ENCODE data around the gene CBFB.

The CBFB gene

GRCh38 chr16:67028167-67028695 is 718 bp upstream of the CBFB start:
- no peak for DNase-seq (ENCODE audit: low read depth, low spot score)
- no peak for TF ChIP-seq CTCF (IDR thresholded peaks at IDR 0.05; ENCODE audit: low read depth, low read length)
- in situ Hi-C loops (cut with HindIII; ENCODE audit: low sequenced_read_pairs): no loop called here
- peak overlapping the region; percentile 56 for H3K4me3 ChIP-seq (ENCODE audit: low read depth, low read length)

- H3K4me3 ChIP-seq (ENCODE audit: low read depth, low read length): peak overlapping the region; percentile 76
- TF ChIP-seq CTCF (IDR thresholded peaks at IDR 0.05; ENCODE audit: low read depth, low read length): no peak
- DNase-seq (ENCODE audit: low read depth, low spot score): peak; percentile 54
- in situ Hi-C loops (cut with HindIII; ENCODE audit: low sequenced_read_pairs): no loop called here
These were observed 526 bp downstream of the CBFB start for GRCh38 chr16:67029254-67030096.

- TF ChIP-seq CTCF (IDR thresholded peaks at IDR 0.05; ENCODE audit: low read depth, low read length): no peak
- H3K4me3 ChIP-seq (ENCODE audit: low read depth, low read length): peak overlapping the region; percentile 76
- in situ Hi-C loops (cut with HindIII; ENCODE audit: low sequenced_read_pairs): no loop called here
- no peak for DNase-seq (ENCODE audit: low read depth, low spot score)
These were observed 1.4 kb downstream of the CBFB start for GRCh38 chr16:67030221-67030962.

GRCh38 chr16:67034487-67034886 is 5.5 kb downstream of the CBFB start:
- H3K4me3 ChIP-seq (ENCODE audit: low read depth, low read length): no peak overlapping the region
- no peak for TF ChIP-seq CTCF (IDR thresholded peaks at IDR 0.05; ENCODE audit: low read depth, low read length)
- in situ Hi-C loops (cut with HindIII; ENCODE audit: low sequenced_read_pairs): no loop called here
- DNase-seq (ENCODE audit: low read depth, low spot score): peak; percentile 29

- no peak overlapping the region for H3K4me3 ChIP-seq (ENCODE audit: low read depth, low read length)
- no peak for DNase-seq (ENCODE audit: low read depth, low spot score)
- in situ Hi-C loops (cut with HindIII; ENCODE audit: low sequenced_read_pairs): no loop called here
- TF ChIP-seq CTCF (IDR thresholded peaks at IDR 0.05; ENCODE audit: low read depth, low read length): no peak
These were observed 6.4 kb downstream of the CBFB start for GRCh38 chr16:67035364-67035763.

GRCh38 chr16:67036323-67036741 is 7.4 kb downstream of the CBFB start:
- in situ Hi-C loops (cut with HindIII; ENCODE audit: low sequenced_read_pairs): no loop called here
- no peak for DNase-seq (ENCODE audit: low read depth, low spot score)
- no peak overlapping the region for H3K4me3 ChIP-seq (ENCODE audit: low read depth, low read length)
- TF ChIP-seq CTCF (IDR thresholded peaks at IDR 0.05; ENCODE audit: low read depth, low read length): no peak
